Fibroblast of mammary gland (primary cell): ENCODE data around the gene ANKRD10.
"Not testable (repeated sequence)": the region's sequence is repeated elsewhere in the genome, so short reads cannot be mapped to it uniquely, and the experiment has no call there.

Experiments
- DNase-seq: peaks from one replicate; pipeline ENCODE4 v3.0.0-alpha.2; 2010; ENCODE audit warnings: low read depth
- H3K4me3 ChIP-seq: 2 replicates; pipeline ENCODE4 v1.5.1; 2011; ENCODE audit warnings: low read depth, mild to moderate bottlenecking, low read length, moderate library complexity; ENCODE audit not compliant: control insufficient read depth
- TF ChIP-seq, protein P1 (sequence below): conservative IDR thresholded peaks from 2 replicates; pipeline ENCODE4 v1.5.1; 2011; ENCODE audit warnings: low read depth, low read length, inconsistent platforms; ENCODE audit not compliant: control insufficient read depth, insufficient read depth

Gene ANKRD10

DNA sequence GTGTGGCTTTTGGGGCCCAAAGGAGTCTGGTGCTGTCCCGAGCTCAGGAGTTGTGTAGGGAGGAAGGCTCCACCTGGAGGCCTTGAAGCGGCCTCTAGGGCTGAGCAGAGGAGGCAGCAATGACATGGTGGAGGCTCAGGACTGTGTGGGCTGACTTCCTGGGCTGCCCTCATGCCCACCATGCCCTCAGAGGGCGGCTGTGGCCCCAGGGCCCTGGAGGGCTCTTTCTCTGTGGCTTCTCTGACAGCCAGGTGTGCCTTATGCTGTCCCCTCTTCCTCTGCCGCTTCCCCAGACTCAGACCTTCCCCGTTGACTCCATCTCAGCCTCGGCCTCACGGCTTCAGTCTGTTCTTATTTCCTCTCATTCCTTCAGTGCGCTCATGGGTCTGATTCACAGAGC lies 35.5 kb upstream of the ANKRD10 start:
- DNase-seq, result no peak
- TF ChIP-seq, protein P1, sequence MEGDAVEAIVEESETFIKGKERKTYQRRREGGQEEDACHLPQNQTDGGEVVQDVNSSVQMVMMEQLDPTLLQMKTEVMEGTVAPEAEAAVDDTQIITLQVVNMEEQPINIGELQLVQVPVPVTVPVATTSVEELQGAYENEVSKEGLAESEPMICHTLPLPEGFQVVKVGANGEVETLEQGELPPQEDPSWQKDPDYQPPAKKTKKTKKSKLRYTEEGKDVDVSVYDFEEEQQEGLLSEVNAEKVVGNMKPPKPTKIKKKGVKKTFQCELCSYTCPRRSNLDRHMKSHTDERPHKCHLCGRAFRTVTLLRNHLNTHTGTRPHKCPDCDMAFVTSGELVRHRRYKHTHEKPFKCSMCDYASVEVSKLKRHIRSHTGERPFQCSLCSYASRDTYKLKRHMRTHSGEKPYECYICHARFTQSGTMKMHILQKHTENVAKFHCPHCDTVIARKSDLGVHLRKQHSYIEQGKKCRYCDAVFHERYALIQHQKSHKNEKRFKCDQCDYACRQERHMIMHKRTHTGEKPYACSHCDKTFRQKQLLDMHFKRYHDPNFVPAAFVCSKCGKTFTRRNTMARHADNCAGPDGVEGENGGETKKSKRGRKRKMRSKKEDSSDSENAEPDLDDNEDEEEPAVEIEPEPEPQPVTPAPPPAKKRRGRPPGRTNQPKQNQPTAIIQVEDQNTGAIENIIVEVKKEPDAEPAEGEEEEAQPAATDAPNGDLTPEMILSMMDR, result no peak
- no peak overlapping the region for H3K4me3 ChIP-seq

DNA sequence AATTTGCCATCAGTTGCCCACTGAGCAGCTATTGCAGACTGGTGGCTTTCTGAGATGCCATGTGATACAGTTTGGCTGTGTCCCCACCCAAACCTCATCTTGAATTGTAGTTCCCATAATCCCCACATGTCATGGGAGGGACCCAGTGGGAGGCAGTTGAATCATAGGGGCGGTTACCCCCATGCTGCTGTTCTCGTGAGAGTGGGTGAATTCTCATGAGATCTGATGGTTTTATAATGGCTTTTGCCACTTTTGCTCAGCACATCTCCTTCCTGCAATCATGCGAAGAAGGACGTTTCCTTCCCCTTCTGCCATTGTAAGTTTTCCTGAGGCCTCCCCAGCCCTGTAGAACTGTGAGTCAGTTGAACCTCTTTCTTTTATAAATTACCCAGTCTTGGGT lies 34.8 kb upstream of the ANKRD10 start:
- TF ChIP-seq, protein P1, result no peak
- H3K4me3 ChIP-seq, result no peak overlapping the region
- no peak for DNase-seq

GRCh38 chr13:110949116-110949515 lies 34.2 kb upstream of the ANKRD10 start:
- DNase-seq, result no peak
- no peak overlapping the region for H3K4me3 ChIP-seq
- TF ChIP-seq, protein P1, result no peak

DNA sequence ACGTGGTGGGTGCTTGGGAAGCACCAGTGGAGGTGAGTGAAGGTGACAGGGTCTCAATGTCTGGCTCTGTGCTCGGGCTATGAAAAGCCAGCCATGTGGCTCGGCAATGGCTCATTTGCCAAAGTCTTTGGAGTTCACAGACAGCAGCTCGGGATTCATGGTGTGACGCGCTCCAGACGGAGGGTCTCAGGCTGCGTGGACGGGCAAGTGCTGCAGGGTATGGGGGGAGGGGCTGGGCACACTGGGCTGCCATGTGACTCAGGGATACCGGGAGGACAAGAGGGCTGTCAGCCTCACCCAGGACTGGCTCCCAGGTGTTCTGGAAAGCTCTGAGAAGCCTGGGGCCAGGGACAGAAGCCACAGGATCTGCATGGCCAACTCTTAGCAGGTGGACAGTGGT lies 32.5 kb upstream of the ANKRD10 start:
- not testable (repeated sequence) for H3K4me3 ChIP-seq, DNase-seq

DNA sequence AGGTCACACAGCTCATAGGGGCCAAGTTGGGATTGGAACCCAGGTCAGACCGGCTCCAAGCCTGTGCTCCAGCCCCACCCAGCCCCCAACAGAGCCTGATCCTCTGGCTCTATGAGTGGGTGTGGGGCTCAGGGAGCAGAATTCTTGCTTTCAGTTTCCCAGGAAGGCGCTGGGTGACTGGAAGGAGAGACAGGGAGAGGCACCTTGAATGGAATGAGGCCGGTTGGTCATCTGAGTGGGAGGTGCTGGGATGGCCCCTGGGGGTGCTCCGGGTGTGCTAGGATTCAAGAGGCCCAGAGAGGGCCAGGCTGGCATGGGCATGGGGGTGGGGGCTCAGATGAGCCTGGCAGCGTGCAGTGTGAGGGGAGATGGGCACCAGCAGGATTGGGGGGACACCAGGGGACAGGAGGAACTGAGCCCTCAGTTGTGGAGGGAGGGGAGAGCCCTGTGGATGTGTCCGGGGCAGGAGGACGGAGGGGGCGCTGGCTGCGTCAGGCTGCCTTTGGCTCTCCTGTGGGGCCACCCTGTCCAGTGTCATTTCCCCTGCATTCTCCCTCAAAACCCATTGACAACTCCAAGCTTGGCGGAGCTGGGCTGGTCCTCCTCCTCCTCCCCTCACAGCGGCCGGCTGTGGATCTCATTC lies 31.2 kb upstream of the ANKRD10 start:
- H3K4me3 ChIP-seq, result no peak overlapping the region
- DNase-seq, result no peak
- TF ChIP-seq, protein P1, result no peak

DNA sequence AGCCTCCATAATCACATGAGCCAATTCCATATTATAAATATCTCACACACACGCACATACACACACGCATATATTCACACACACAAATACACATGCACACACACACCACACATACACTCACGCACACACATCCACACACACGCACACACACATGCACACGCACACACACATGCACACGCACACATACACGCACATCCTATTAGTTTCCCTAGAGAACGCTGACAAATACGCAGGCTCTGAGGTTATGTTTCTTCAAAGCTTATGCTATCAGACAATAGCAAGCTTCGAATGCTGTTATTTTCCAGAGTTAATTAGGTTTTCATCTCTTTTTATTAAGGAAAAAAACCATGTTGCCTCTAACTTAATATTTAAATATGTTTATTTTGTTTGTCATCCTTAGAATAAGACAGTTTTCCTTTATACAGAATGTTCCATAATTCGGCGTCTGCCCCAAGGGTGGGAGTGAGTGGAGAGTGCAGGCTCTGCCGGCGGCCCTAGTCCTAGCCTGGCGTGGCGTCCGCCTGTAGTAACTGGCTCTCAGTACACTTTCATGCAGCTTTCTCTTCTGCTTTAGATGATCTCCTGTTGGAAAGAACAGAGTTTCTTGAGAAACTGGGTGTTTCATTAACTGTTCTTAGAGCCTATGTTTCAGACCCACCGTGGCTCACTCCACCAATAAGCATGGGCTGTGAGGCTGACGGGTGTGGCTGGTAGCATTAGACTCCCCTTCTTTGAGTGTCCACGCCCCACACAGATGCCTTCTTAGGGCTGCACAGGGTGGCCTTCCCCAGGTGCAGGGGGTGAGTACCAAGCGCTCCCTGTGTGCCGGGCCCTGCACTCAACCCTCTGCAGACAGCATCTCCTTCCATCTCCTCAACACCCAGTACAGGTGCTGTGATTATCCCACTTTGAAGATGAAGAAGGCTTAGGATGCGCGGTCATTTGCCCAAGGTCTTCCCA lies 30.4 kb upstream of the ANKRD10 start:
- DNase-seq, result no peak
- TF ChIP-seq, protein P1, result no peak
- no peak overlapping the region for H3K4me3 ChIP-seq

DNA sequence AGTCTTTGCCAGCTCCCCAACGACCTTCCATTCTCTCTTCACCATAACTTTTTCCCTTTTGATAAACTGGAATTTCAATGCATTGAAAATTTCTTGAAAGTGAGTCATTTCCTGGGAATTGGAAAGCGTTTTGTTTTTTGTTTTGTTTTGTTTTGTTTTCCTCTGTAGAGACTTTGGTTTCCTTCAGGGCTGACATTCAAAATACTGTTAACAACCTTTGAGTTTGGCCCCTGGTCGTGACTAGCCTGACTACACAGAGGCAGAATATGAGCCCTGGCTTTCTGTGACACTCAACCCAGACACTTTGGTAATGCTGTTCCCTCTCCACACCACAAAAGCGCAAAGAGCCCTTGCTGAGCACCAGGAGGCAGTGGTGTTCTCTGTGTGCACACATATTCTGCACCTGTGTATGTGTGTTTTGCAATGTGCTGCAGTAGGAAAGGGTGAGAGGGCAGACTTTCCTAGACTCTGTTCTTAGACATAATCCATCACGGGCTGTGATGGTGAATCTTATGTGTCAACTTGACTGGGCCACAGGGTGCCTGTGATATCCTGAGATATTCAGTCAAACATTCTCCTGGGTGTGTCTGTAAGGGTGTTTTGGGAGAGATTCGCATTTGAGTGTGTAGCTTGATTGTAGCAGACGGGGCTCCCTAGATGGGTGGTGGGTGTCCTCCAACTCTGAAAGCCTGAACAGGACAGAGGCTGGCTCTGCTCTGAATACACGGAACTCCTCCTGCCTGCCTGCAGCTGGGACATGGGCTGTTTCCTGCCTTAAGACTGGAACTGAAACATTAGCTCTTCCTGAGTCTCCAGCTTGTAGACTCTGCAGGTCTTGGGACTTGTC lies 29.5 kb upstream of the ANKRD10 start:
- TF ChIP-seq, protein P1, result peak; percentile 87
- DNase-seq, result peak; percentile 71

More for the DNA sequence above, 29.5 kb upstream of the ANKRD10 start:
- H3K4me3 ChIP-seq, result no peak overlapping the region
